Panc1 (cell line): Measurements from ENCODE around the gene NUP210L.

Source experiments
- CTCF ChIP-seq: fragments of 450-650 bp; IDR thresholded peaks from 2 replicates; pipeline ENCODE4 v1.5.1; 2017; ENCODE audit warnings: mild to moderate bottlenecking
- POLR2AphosphoS5 ChIP-seq: IDR thresholded peaks from 2 replicates; pipeline ENCODE4 v1.6.1; 2012; ENCODE audit warnings: mild to moderate bottlenecking, low read depth, low read length, moderate library complexity
- SIN3A ChIP-seq: IDR thresholded peaks from 2 replicates; pipeline ENCODE4 v1.6.1; 2012; ENCODE audit warnings: low read depth, mild to moderate bottlenecking, low read length, moderate library complexity, borderline replicate concordance; ENCODE audit not compliant: insufficient read depth
- TCF7L2 ChIP-seq: IDR thresholded peaks from 2 replicates; pipeline ENCODE4 v1.6.1; 2011; ENCODE audit warnings: mild to moderate bottlenecking, low read depth, low read length, inconsistent platforms
- TF ChIP-seq, protein P1 (sequence below), 2 experiments: IDR thresholded peaks; 2 replicates each; pipeline ENCODE4 v1.6.1; 2011 to 2012; ENCODE audit warnings: low read depth in 2 of 2, control low read depth in 1 of 2, low read length in 1 of 2, mild to moderate bottlenecking in 1 of 2, moderate library complexity in 1 of 2; ENCODE audit not compliant: insufficient read depth in 1 of 2

DNA sequence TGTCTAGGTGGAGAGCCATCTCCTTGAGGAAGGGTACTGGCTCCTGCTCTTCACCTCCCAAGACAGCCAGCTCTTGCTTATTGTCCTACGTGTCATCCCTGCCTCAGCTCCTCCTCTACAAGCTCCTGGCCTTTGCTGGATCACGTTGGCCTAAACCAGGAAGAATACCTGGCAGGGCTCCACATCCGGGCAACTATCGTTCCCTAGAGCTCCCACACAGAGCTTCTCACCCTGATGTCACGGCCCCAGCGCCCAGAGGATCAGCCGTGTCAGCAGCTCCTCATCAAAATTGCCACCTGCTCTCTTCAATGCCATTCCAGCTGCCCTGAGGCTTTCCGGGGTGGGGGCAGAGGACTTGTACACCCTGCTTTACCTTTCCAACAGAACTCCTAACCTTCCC is 38.9 kb upstream of the NUP210L start:
- no peak for TF ChIP-seq POLR2AphosphoS5
- TF ChIP-seq CTCF, result no peak
- TF ChIP-seq, protein P1, sequence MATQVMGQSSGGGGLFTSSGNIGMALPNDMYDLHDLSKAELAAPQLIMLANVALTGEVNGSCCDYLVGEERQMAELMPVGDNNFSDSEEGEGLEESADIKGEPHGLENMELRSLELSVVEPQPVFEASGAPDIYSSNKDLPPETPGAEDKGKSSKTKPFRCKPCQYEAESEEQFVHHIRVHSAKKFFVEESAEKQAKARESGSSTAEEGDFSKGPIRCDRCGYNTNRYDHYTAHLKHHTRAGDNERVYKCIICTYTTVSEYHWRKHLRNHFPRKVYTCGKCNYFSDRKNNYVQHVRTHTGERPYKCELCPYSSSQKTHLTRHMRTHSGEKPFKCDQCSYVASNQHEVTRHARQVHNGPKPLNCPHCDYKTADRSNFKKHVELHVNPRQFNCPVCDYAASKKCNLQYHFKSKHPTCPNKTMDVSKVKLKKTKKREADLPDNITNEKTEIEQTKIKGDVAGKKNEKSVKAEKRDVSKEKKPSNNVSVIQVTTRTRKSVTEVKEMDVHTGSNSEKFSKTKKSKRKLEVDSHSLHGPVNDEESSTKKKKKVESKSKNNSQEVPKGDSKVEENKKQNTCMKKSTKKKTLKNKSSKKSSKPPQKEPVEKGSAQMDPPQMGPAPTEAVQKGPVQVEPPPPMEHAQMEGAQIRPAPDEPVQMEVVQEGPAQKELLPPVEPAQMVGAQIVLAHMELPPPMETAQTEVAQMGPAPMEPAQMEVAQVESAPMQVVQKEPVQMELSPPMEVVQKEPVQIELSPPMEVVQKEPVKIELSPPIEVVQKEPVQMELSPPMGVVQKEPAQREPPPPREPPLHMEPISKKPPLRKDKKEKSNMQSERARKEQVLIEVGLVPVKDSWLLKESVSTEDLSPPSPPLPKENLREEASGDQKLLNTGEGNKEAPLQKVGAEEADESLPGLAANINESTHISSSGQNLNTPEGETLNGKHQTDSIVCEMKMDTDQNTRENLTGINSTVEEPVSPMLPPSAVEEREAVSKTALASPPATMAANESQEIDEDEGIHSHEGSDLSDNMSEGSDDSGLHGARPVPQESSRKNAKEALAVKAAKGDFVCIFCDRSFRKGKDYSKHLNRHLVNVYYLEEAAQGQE (IDR thresholded peaks at IDR 0.05; ENCODE audit: insufficient read depth in 1 of 2, low read depth in 2 of 2, low read length in 1 of 2), result no peak
- TF ChIP-seq TCF7L2, result no peak
- no peak for TF ChIP-seq SIN3A
